ENCODE data around the gene LCE1D. TPM values are rescaled to one million over a fixed set of nuclear protein-coding genes. Genes with fewer than 3 reads are reported as not detected.

The LCE1D gene
- total RNA-seq, 1 experiment from 2014 or later, result not detected

- H3K27me3 ChIP-seq (ENCODE audit: insufficient read depth, low read length), result no peaks in the 10 kb centered on the region
- no peak overlapping the region for H2AFZ ChIP-seq (ENCODE audit: low read length)
- no peaks in the 10 kb centered on the region for H3K79me2 ChIP-seq (ENCODE audit: insufficient read depth, low read length)
- no peak overlapping the region for H3K23ac ChIP-seq (ENCODE audit: insufficient read length, low read depth, low read length)
- H3K14ac ChIP-seq (ENCODE audit: insufficient read depth, low read length), result no peak overlapping the region
- H4K8ac ChIP-seq (replicated peaks; ENCODE audit: insufficient read length, low read depth, low read length), result no peak overlapping the region
- H3K56ac ChIP-seq (ENCODE audit: insufficient read length, low read depth, low read length), result no peak overlapping the region
- H3K4me2 ChIP-seq (ENCODE audit: insufficient read depth, insufficient read length, low read length), result no peak overlapping the region
- no peak overlapping the region for H2BK5ac ChIP-seq (ENCODE audit: insufficient read length, low read length)
- no peak overlapping the region for H3K18ac ChIP-seq (ENCODE audit: insufficient read length, low read depth, low read length)
- Mint-ChIP-seq H3K27ac (no peak overlapping the region), H3K27me3 (ENCODE audit: low read depth) (no peaks in the 10 kb centered on the region; the same call in 1 of the 2 replicates), H3K4me3 (no peak overlapping the region), H3K4me1 (no peaks in the 10 kb centered on the region), H3K36me3 (ENCODE audit: insufficient read depth in 1 of 3, low read depth in 3 of 3) (peaks cover 0 to 34% (median 13%) of the 10 kb centered on the region in 3 experiments; a peak in 5 of 7 replicates), H3K9me3 (peaks cover 86 to 90% of the 10 kb centered on the region in 2 experiments)
- peaks cover 84% of the 10 kb centered on the region for H3K9me3 ChIP-seq (ENCODE audit: control insufficient read depth, low read depth, low read length)
- H3K79me1 ChIP-seq (ENCODE audit: insufficient read depth, low read depth, low read length, poor library complexity, severe bottlenecking), result no peaks in the 10 kb centered on the region
- no peak overlapping the region for H2BK20ac ChIP-seq (ENCODE audit: low read depth, low read length, poor library complexity, severe bottlenecking)
- no peak overlapping the region for H3K27ac ChIP-seq (ENCODE audit: insufficient read length, low read depth, low read length)
- H4K20me1 ChIP-seq (ENCODE audit: control insufficient read depth, insufficient read depth, insufficient read length), result no peaks in the 10 kb centered on the region
- no peak overlapping the region for H3K4ac ChIP-seq (ENCODE audit: low read depth, low read length)
- H3K4me1 ChIP-seq (ENCODE audit: insufficient read depth, low read length), result no peaks in the 10 kb centered on the region
- TF ChIP-seq CTCF (conservative IDR thresholded peaks at IDR 0.05), result no peak
- no peak overlapping the region for H4K5ac ChIP-seq (ENCODE audit: insufficient read length, low read depth, low read length)
- no peak overlapping the region for H2AK5ac ChIP-seq (ENCODE audit: insufficient read length, low read length)
- no peak overlapping the region for H3K9ac ChIP-seq (ENCODE audit: extremely low read depth, insufficient read length, low read length)
- no peak for DNase-seq
- no peaks in the 10 kb centered on the region for H3K23me2 ChIP-seq (ENCODE audit: insufficient read length, low read depth, low read length, poor library complexity, severe bottlenecking)
- H3T11ph ChIP-seq (ENCODE audit: low read length), result no peak overlapping the region
- H2BK15ac ChIP-seq (ENCODE audit: low read depth, low read length), result no peak overlapping the region
- WGBS (ENCODE audit: extremely low coverage, insufficient read length, low lambda C conversion rate), result no CpG with 5 or more reads among the region's 1 CpG
- no peak overlapping the region for H2BK120ac ChIP-seq (ENCODE audit: low read depth, low read length, poor library complexity, severe bottlenecking)
- H2BK12ac ChIP-seq (ENCODE audit: insufficient read length, low read depth, low read length), result no peak overlapping the region
- H4K91ac ChIP-seq (ENCODE audit: insufficient read length, low read depth, low read length), result no peak overlapping the region
Observed at GRCh38 chr1:152753586-152753985, 42.9 kb upstream of the LCE1D start.
